ENCODE results near the gene AGPAT3. TPM values are rescaled to one million over a fixed set of nuclear protein-coding genes. Genes with fewer than 3 reads are reported as not detected.

The AGPAT3 gene

GRCh38 chr21:44035244-44035643 is 170.2 kb downstream of the AGPAT3 start:
- H2AFZ ChIP-seq (ENCODE audit: low read depth, low read length): no peak overlapping the region
- H3K27ac ChIP-seq (ENCODE audit: low read length, poor library complexity, severe bottlenecking): no peak overlapping the region
- H3K23ac ChIP-seq (ENCODE audit: low read length in 2 of 2): no peak overlapping the region
- no peaks in the 10 kb centered on the region for H3K27me3 ChIP-seq (ENCODE audit: control insufficient read depth in 1 of 2, insufficient read depth in 1 of 2, low read length in 2 of 2)
- no peak overlapping the region for H2BK5ac ChIP-seq (ENCODE audit: low read depth, low read length, poor library complexity, severe bottlenecking)
- no peak overlapping the region for H2BK120ac ChIP-seq (ENCODE audit: low read depth, low read length)
- H2BK12ac ChIP-seq (ENCODE audit: low read length in 2 of 2): no peak overlapping the region
- H4K8ac ChIP-seq (ENCODE audit: low read length): no peak overlapping the region
- H4K91ac ChIP-seq (ENCODE audit: low read length): no peak overlapping the region
- no peak overlapping the region for H3K14ac ChIP-seq (ENCODE audit: low read length in 2 of 2)
- WGBS: 94% methylated on average over 2 of the region's 4 CpGs
- H3K4ac ChIP-seq (ENCODE audit: low read depth in 1 of 2, low read length in 2 of 2): no peak overlapping the region
- DNase-seq: no peak
- H3K9ac ChIP-seq (ENCODE audit: low read length): no peak overlapping the region
- no peak overlapping the region for H3K4me2 ChIP-seq (ENCODE audit: low read length, poor library complexity, severe bottlenecking)
- no peaks in the 10 kb centered on the region for H3K9me3 ChIP-seq (ENCODE audit: control insufficient read depth, low read length)
- no peak overlapping the region for H3K18ac ChIP-seq (ENCODE audit: low read depth in 1 of 2, low read length in 2 of 2)
- H3K79me1 ChIP-seq (replicated peaks; ENCODE audit: low read length, poor library complexity, severe bottlenecking): peaks cover 51% of the 10 kb centered on the region
- no peaks in the 10 kb centered on the region for H3K4me1 ChIP-seq (ENCODE audit: control insufficient read depth, insufficient read depth, low read depth, low read length)
- H2BK15ac ChIP-seq (ENCODE audit: low read depth, poor library complexity, severe bottlenecking): no peak overlapping the region
- no peak overlapping the region for H3K4me3 ChIP-seq (ENCODE audit: insufficient read depth in 1 of 2, low read depth in 1 of 2, low read length in 2 of 2)
- no peak overlapping the region for H2AK5ac ChIP-seq (ENCODE audit: low read length, severe bottlenecking)
- peaks cover 39 to 68% of the 10 kb centered on the region in 2 experiments for H3K36me3 ChIP-seq (ENCODE audit: control insufficient read depth in 1 of 2, insufficient read depth in 2 of 2, low read depth in 1 of 2, low read length in 2 of 2)

Small RNAs within 50 kb of the gene (small RNA-seq; reads per million reads assigned to genes)
- gene RNU6-1150P (ENCODE audit: low read depth) (not detected), gene RNU6-859P (ENCODE audit: low read depth) (not detected)

All from mesenchymal stem cell (in vitro differentiated cells and primary cell).